Raji (cell line): Measurements from ENCODE around the gene MYL11.
A peak's percentile ranks its signal among the peaks of the same experiment; 100 is the strongest.

ENCODE experiments used
- POLR2A ChIP-seq: IDR thresholded peaks from 2 replicates; pipeline ENCODE4 v1.6.1; 2011; ENCODE audit warnings: low read depth, low read length, control low read depth; ENCODE audit not compliant: insufficient read depth

The MYL11 gene

GRCh38 chr16:30378236-30379157, 3.9 kb downstream of the MYL11 start:
- peak; percentile 94 for TF ChIP-seq POLR2A

GRCh38 chr16:30379158-30379783, 4.7 kb downstream of the MYL11 start:
- TF ChIP-seq POLR2A: no peak

GRCh38 chr16:30380072-30380802, 5.6 kb downstream of the MYL11 start:
- peak; percentile 14; the same call in 1 of the 2 replicates for TF ChIP-seq POLR2A

GRCh38 chr16:30380803-30381208, 6.2 kb downstream of the MYL11 start:
- TF ChIP-seq POLR2A: no peak; the same call in 1 of the 2 replicates

GRCh38 chr16:30381291-30382041, 6.9 kb downstream of the MYL11 start:
- no peak; the same call in 1 of the 2 replicates for TF ChIP-seq POLR2A

GRCh38 chr16:30382111-30382881, 7.7 kb downstream of the MYL11 start, which contains the start of gene SEPTIN1:
Gene SEPTIN1 (minus strand): TSS chr16:30382561. CDS start chr16:30382542, 19 bp downstream.
- peak; percentile 94 for TF ChIP-seq POLR2A

GRCh38 chr16:30383521-30383920, 8.9 kb downstream of the MYL11 start:
- TF ChIP-seq POLR2A: no peak

GRCh38 chr16:30394592-30395154, 20.1 kb downstream of the MYL11 start:
- no peak for TF ChIP-seq POLR2A

- TF ChIP-seq POLR2A: peak; percentile 66
These were observed 20.8 kb downstream of the MYL11 start, which contains the start of gene ZNF48 for GRCh38 chr16:30395155-30395991. Gene ZNF48 (plus strand): TSS chr16:30395420. CDS start chr16:30395795, 375 bp downstream.

- no peak for TF ChIP-seq POLR2A
These were observed 21.5 kb downstream of the MYL11 start for GRCh38 chr16:30395992-30396585.

- no peak for TF ChIP-seq POLR2A
These were observed 22.5 kb downstream of the MYL11 start for GRCh38 chr16:30397056-30397455.
